GM12801 (cell line): ENCODE data around the gene NTRK3.

ENCODE experiments used
- TF ChIP-seq, protein P1 (sequence below): IDR thresholded peaks from one replicate; pipeline ENCODE4 v1.5.1; 2011; ENCODE audit warnings: control low read depth; ENCODE audit not compliant: insufficient read length; ENCODE audit errors: extremely low read depth

Gene NTRK3

DNA sequence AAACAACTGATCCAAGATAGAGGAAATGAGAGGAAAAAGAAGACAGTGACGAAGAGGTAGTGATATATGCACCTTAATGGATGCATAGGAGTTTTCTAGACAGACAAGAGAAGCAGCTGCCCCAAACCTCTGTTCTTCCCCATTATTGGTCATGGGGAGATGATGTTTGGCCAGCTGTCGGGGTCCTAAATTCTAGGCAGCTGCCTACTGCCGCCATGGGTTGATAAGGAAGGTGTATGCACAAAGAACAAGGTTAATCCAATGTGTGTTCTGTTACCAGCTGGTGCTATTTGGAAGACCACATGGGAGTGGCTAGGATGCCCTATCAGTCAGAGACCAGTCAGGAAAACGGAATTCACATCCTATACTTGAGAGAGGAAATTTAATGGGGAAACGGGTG, 47.4 kb downstream of the NTRK3 start:
- TF ChIP-seq, protein P1, sequence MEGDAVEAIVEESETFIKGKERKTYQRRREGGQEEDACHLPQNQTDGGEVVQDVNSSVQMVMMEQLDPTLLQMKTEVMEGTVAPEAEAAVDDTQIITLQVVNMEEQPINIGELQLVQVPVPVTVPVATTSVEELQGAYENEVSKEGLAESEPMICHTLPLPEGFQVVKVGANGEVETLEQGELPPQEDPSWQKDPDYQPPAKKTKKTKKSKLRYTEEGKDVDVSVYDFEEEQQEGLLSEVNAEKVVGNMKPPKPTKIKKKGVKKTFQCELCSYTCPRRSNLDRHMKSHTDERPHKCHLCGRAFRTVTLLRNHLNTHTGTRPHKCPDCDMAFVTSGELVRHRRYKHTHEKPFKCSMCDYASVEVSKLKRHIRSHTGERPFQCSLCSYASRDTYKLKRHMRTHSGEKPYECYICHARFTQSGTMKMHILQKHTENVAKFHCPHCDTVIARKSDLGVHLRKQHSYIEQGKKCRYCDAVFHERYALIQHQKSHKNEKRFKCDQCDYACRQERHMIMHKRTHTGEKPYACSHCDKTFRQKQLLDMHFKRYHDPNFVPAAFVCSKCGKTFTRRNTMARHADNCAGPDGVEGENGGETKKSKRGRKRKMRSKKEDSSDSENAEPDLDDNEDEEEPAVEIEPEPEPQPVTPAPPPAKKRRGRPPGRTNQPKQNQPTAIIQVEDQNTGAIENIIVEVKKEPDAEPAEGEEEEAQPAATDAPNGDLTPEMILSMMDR, result no peak

DNA sequence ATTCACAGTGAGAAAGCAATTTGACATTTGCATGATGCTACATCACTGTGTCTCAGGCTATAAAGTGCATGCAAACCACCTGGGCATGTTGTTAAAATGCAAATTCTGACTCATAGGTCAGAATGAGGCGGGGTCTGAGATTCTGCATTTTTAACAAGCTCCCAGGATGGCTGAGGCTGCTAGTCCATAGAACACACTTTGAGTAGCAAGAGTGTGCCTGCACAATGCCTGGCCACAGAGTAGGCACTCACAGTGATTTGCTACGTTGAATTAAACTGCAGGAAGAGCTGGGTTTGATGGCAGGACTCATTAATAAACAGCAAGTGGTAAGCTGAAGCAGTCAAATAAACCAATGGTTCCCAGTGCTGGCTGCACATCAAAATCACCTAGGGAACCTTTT, 48.1 kb downstream of the NTRK3 start:
- TF ChIP-seq, protein P1, result no peak

DNA sequence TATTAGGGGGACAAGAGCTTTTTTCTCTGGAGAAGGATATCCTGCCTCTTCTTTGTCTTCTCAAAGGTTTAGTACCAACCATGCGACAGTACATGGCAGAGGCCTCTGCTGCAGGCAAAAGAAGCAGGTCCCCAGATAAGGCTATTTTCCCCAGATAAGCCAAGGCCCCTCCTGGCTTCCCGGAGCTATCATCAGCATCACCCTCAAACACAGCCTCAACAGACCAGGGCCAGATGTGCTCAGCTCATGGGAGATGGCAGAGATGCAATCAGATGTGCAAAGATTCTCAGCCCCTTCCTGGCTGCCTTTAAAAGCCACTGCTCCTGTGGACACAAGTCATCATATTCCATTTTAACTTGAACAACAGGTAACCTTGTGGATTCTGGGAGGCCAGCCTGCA, 49.0 kb downstream of the NTRK3 start:
- TF ChIP-seq, protein P1, result no peak

DNA sequence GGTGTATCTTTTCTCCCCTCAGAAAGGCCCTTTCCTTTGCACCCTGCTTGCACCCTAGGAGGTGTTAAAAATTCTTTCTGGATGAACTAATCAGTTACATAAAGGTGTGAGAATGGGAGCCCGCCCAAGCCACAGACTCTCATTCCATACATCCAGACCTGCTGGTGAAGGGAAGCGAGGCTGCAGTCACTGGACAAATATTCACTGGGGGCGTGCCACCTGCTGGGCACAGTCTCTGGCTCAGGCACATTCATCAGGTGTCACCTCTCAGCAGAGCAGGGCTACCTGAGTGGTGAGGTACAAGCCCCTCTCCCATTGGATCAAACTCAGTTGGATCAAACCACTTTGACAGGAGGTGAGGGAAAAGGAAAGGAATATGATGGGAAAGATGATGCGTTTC, 52.0 kb downstream of the NTRK3 start:
- TF ChIP-seq, protein P1, result no peak

DNA sequence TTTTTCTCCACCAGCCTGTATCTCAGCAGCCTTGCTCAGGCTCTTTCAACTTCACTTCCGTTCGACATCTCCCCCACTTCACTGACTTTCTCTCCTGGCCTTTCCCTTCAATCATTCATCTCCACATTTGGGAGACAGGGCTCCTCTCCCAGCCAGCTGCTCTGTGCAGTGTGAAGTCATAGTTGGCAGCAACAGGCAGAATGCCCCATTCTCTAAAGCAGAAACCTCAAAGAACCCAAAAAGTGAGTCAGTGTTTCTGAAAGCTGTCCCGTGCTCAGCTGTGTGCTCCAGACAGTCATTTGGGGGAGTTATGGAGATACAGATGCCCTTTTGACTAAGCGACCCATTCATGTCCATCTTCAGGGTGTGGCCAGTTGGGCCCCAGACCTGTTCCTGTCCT, 54.3 kb downstream of the NTRK3 start:
- TF ChIP-seq, protein P1, result no peak

DNA sequence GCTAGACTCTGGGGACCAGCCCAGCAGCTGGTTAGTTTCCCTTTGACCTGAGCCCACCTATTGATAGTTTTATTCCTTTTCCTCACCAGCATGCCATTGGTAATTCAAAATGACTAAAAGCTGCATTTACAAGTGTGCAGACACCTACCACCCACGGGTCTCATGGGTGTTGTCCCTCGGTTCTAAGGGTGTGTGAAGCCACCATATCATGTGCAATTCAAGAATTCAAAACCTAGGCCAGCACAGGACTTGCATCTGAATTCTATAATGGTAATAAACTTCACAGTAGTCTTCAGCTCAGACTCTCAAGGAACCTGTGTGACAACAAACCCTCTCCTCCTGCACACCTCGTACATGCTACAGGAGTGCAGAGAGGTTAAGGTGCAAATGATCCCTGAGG, 55.3 kb downstream of the NTRK3 start:
- TF ChIP-seq, protein P1, result no peak

DNA sequence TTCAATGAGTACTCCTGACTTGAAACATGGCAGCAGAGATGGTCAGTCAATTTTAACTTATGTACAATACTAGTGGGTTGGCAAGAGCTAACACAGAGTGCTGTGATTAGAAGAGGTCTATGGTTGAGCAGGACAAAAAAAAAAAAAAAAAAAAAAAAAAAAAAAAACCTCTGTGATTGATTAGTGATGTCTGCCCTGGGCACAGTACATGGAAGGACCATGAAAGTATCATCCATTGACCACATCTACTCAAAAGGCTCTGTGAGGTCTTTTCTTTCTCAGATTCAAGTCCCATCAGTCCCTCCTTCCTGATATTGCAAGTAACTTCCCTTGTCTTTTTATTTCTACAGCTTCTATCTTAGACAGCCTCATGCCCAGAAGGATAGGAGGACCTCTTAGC, 59.6 kb downstream of the NTRK3 start:
- TF ChIP-seq, protein P1, result no peak

DNA sequence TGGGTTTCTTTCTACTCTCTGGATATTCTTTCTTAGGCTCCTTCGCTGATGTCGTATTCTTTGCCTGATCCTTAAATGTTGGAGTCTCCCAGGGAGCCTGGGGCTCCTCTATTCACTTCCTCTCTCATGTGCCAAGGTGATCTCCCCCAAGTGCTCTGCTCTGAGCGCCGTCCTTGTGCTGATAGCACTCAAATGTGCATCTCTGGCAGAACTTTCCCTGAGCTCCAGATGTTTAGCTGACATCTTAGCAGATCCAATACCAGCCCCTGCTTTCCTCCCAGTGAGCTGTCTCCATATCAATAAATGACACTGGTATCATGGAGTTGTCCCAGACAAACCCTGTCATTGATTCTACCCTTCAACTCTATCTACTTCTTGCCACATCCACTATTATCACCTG, 62.4 kb downstream of the NTRK3 start:
- TF ChIP-seq, protein P1, result no peak
